ENCODE measurements around the gene CEP295NL. TPM values are rescaled to one million over a fixed set of nuclear protein-coding genes. Genes with fewer than 3 reads are reported as not detected.

Gene CEP295NL
- total RNA-seq, 1 experiment from 2014 or later: 0.66 TPM

DNA sequence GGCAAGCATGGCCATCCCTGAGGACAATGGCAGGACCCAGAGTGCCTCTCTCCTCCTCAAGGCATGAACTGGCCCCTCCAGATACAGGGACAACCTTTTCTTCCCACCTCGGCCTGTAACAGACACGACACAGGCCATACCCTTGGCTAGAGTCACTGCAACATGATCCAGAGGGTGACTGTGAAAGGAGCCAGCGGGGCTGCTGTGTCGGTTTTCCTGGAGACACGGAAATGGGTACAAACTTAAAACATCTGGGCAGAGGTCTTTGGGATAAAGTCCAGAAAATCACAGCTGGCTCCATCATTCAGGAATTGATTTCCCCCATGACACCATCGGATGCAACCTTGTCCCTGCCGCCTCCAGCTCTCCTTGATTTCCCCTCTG, 5.3 kb downstream of the CEP295NL start:
- H4K20me1 ChIP-seq (ENCODE audit: control insufficient read depth, insufficient read depth, insufficient read length): no peaks in the 10 kb centered on the region
- Mint-ChIP-seq H3K36me3 (ENCODE audit: insufficient read depth in 1 of 3, low read depth in 3 of 3) (peaks cover 0 to 5% (median 5%) of the 10 kb centered on the region in 3 experiments; a peak in 6 of 7 replicates), H3K9me3 (no peaks in the 10 kb centered on the region; a peak in 1 of 5 replicates), H3K27me3 (ENCODE audit: low read depth) (no peaks in the 10 kb centered on the region), H3K4me3 (no peak overlapping the region), H3K4me1 (peaks cover 18 to 41% of the 10 kb centered on the region in 2 experiments), H3K27ac (no peak overlapping the region; a peak in 1 of 7 replicates)
- H3K27ac ChIP-seq (ENCODE audit: insufficient read length, low read depth, low read length): no peak overlapping the region
- H3T11ph ChIP-seq (ENCODE audit: low read length): no peak overlapping the region
- no peak overlapping the region for H4K8ac ChIP-seq (replicated peaks; ENCODE audit: insufficient read length, low read depth, low read length)
- no peaks in the 10 kb centered on the region for H3K27me3 ChIP-seq (ENCODE audit: insufficient read depth, low read length)
- H3K18ac ChIP-seq (ENCODE audit: insufficient read length, low read depth, low read length): no peak overlapping the region
- H2BK12ac ChIP-seq (ENCODE audit: insufficient read length, low read depth, low read length): no peak overlapping the region
- H3K14ac ChIP-seq (ENCODE audit: insufficient read depth, low read length): no peak overlapping the region
- H3K23ac ChIP-seq (ENCODE audit: insufficient read length, low read depth, low read length): no peak overlapping the region
- TF ChIP-seq, protein P1, sequence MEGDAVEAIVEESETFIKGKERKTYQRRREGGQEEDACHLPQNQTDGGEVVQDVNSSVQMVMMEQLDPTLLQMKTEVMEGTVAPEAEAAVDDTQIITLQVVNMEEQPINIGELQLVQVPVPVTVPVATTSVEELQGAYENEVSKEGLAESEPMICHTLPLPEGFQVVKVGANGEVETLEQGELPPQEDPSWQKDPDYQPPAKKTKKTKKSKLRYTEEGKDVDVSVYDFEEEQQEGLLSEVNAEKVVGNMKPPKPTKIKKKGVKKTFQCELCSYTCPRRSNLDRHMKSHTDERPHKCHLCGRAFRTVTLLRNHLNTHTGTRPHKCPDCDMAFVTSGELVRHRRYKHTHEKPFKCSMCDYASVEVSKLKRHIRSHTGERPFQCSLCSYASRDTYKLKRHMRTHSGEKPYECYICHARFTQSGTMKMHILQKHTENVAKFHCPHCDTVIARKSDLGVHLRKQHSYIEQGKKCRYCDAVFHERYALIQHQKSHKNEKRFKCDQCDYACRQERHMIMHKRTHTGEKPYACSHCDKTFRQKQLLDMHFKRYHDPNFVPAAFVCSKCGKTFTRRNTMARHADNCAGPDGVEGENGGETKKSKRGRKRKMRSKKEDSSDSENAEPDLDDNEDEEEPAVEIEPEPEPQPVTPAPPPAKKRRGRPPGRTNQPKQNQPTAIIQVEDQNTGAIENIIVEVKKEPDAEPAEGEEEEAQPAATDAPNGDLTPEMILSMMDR (conservative IDR thresholded peaks at IDR 0.05): no peak
- H2BK5ac ChIP-seq (ENCODE audit: insufficient read length, low read length): no peak overlapping the region
- H2BK20ac ChIP-seq (ENCODE audit: low read depth, low read length, poor library complexity, severe bottlenecking): no peak overlapping the region
- DNase-seq: no peak
- no peak overlapping the region for H2AK5ac ChIP-seq (ENCODE audit: insufficient read length, low read length)
- 0 out of 2 replicates have a peak, but pooled peaks cover 1% of the 10 kb centered on the region for H3K4me1 ChIP-seq (ENCODE audit: insufficient read depth, low read length)
- no peaks in the 10 kb centered on the region for H3K9me3 ChIP-seq (ENCODE audit: control insufficient read depth, low read depth, low read length)
- WGBS (ENCODE audit: extremely low coverage, insufficient read length, low lambda C conversion rate): no CpG with 5 or more reads among the region's 7 CpGs
- no peak overlapping the region for H3K4me2 ChIP-seq (ENCODE audit: insufficient read depth, insufficient read length, low read length)
- H3K79me1 ChIP-seq (ENCODE audit: insufficient read depth, low read depth, low read length, poor library complexity, severe bottlenecking): no peaks in the 10 kb centered on the region
- no peak overlapping the region for H3K9ac ChIP-seq (ENCODE audit: extremely low read depth, insufficient read length, low read length)
- H3K4ac ChIP-seq (ENCODE audit: low read depth, low read length): no peak overlapping the region
- H4K91ac ChIP-seq (ENCODE audit: insufficient read length, low read depth, low read length): no peak overlapping the region
- no peak overlapping the region for H4K5ac ChIP-seq (ENCODE audit: insufficient read length, low read depth, low read length)
- H2AFZ ChIP-seq (ENCODE audit: low read length): no peak overlapping the region
- no peak overlapping the region for H2BK15ac ChIP-seq (ENCODE audit: low read depth, low read length)
- 0 out of 2 replicates have a peak, but pooled peaks cover 3% of the 10 kb centered on the region for H3K79me2 ChIP-seq (ENCODE audit: insufficient read depth, low read length)
- H3K56ac ChIP-seq (ENCODE audit: insufficient read length, low read depth, low read length): no peak overlapping the region
- H3K23me2 ChIP-seq (ENCODE audit: insufficient read length, low read depth, low read length, poor library complexity, severe bottlenecking): no peaks in the 10 kb centered on the region
- no peak overlapping the region for H2BK120ac ChIP-seq (ENCODE audit: low read depth, low read length, poor library complexity, severe bottlenecking)

All from H9 (cell line).